Hepatocyte (in vitro differentiated cells): ENCODE measurements around the gene IL1RAPL1. TPM values are rescaled to one million over a fixed set of nuclear protein-coding genes. Genes with fewer than 3 reads are reported as not detected.

Experiments
- DNase-seq: peaks from one replicate; pipeline ENCODE4 v3.0.0-alpha.2; 2016; ENCODE audit warnings: low spot score
- H2AFZ ChIP-seq: fragments of 200-600 bp; sonication (generic); 2 replicates; pipeline ENCODE4 v1.6.0; 2016; ENCODE audit warnings: antibody characterized with exemption, mild to moderate bottlenecking
- H3K27ac ChIP-seq: fragments of 200-600 bp; sonication (generic); 2 replicates; pipeline ENCODE4 v1.5.1; 2016; ENCODE audit warnings: mild to moderate bottlenecking
- H3K27me3 ChIP-seq: fragments of 200-600 bp; sonication (generic); 2 replicates; pipeline ENCODE4 v1.6.1; 2016
- H3K36me3 ChIP-seq: fragments of 200-600 bp; sonication (generic); replicated peaks from 2 replicates; pipeline ENCODE4 v1.5.1; 2016; ENCODE audit warnings: low read depth; ENCODE audit not compliant: insufficient read depth
- H3K4me1 ChIP-seq: fragments of 200-600 bp; sonication (generic); 2 replicates; pipeline ENCODE4 v1.5.1; 2016; ENCODE audit warnings: mild to moderate bottlenecking, moderate library complexity; ENCODE audit not compliant: insufficient read depth
- H3K4me2 ChIP-seq: fragments of 200-600 bp; sonication (generic); 2 replicates; pipeline ENCODE4 v1.6.0; 2016
- H3K4me3 ChIP-seq: fragments of 200-600 bp; sonication (generic); 2 replicates; pipeline ENCODE4 v1.5.1; 2016; ENCODE audit warnings: mild to moderate bottlenecking
- H3K79me2 ChIP-seq: fragments of 200-600 bp; sonication (generic); 2 replicates; pipeline ENCODE4 v1.6.0; 2017; ENCODE audit warnings: mild to moderate bottlenecking
- H3K9me2 ChIP-seq: fragments of 200-600 bp; sonication (generic); replicated peaks from 2 replicates; pipeline ENCODE4 v1.6.0; 2017; ENCODE audit warnings: mild to moderate bottlenecking; ENCODE audit not compliant: insufficient read depth
- H3K9me3 ChIP-seq: fragments of 200-600 bp; sonication (generic); 2 replicates; pipeline ENCODE4 v1.5.1; 2016; ENCODE audit warnings: low read depth, mild to moderate bottlenecking
- H4K20me1 ChIP-seq: fragments of 200-600 bp; sonication (generic); 2 replicates; pipeline ENCODE4 v1.6.0; 2016; ENCODE audit warnings: mild to moderate bottlenecking; ENCODE audit not compliant: insufficient read depth, poor library complexity, severe bottlenecking
- EZH2 ChIP-seq: fragments of 200-600 bp; sonication (generic); IDR thresholded peaks from 2 replicates; pipeline ENCODE4 v1.6.1; 2016; ENCODE audit warnings: antibody characterized with exemption, mild to moderate bottlenecking, borderline replicate concordance
- EZH2phosphoT487 ChIP-seq: fragments of 200-600 bp; sonication (generic); IDR thresholded peaks from one replicate; pipeline ENCODE4 v1.6.1; 2018; ENCODE audit warnings: antibody characterized with exemption, mild to moderate bottlenecking, low read depth, moderate library complexity; ENCODE audit not compliant: unreplicated experiment, severe bottlenecking
- WGBS: methylation state at CpG from one replicate; pipeline ENCODE4 v1.1.6; 2016; ENCODE audit warnings: low lambda C conversion rate; ENCODE audit errors: missing lambda C conversion rate; 5-methylcytosine and 5-hydroxymethylcytosine counted together
- polyA plus RNA-seq: library from polyadenylated mRNA; unstranded; fragments of >200 nt; fragmentation: Nextera tagmentation; extraction: Ambion mirVana; gene quantifications from 2 replicates; pipeline ENCODE4 v1.2.1, GENCODE V29; 2016
- total RNA-seq: library from RNA; depleted of rRNA; stranded (reverse); fragments of >200 nt; gene quantifications from 2 replicates; pipeline ENCODE4 v1.2.3, GENCODE V29; 2014
- TF ChIP-seq, protein P1 (sequence below): fragments of 200-600 bp; sonication (generic); IDR thresholded peaks from 2 replicates; pipeline ENCODE4 v1.5.1; 2016; ENCODE audit warnings: antibody characterized with exemption, mild to moderate bottlenecking; ENCODE audit not compliant: poor library complexity

The IL1RAPL1 gene
- total and polyA plus RNA-seq, 2 experiments from 2014 or later = 0.89 to 2.7 TPM

DNA sequence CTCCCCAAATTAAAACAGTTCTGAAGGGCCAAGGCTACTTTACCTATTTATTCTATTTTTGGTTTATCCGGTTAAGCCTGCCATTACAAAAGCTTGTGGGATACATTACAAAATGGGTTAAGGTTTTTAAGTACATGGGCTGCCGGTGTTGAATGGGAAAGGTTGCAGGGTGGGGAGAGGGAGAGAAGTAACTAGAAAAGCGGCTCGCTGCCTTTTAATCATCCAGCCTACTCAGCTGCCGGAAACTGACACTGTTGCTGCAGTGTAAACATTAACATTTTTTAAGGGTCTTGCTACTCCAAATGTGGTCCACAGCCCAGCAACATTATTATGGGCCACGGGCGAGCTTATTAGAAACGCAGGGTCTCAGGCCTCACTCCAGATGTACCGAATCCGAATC, 1.5 kb upstream of the IL1RAPL1 start:
- no peak overlapping the region for H3K27ac ChIP-seq
- no peaks in the 10 kb centered on the region for H3K27me3 ChIP-seq
- H2AFZ ChIP-seq = peak overlapping the region; percentile 50
- no peaks in the 10 kb centered on the region for H3K79me2 ChIP-seq
- no peaks in the 10 kb centered on the region for H3K4me1 ChIP-seq
- no peaks in the 10 kb centered on the region for H3K36me3 ChIP-seq
- H3K4me2 ChIP-seq = peak overlapping the region; percentile 81
- no peaks in the 10 kb centered on the region for H4K20me1 ChIP-seq
- 29% methylated on average over 10 of the region's 10 CpGs for WGBS
- TF ChIP-seq EZH2 = no peak
- TF ChIP-seq EZH2phosphoT487 = no peak
- TF ChIP-seq, protein P1, sequence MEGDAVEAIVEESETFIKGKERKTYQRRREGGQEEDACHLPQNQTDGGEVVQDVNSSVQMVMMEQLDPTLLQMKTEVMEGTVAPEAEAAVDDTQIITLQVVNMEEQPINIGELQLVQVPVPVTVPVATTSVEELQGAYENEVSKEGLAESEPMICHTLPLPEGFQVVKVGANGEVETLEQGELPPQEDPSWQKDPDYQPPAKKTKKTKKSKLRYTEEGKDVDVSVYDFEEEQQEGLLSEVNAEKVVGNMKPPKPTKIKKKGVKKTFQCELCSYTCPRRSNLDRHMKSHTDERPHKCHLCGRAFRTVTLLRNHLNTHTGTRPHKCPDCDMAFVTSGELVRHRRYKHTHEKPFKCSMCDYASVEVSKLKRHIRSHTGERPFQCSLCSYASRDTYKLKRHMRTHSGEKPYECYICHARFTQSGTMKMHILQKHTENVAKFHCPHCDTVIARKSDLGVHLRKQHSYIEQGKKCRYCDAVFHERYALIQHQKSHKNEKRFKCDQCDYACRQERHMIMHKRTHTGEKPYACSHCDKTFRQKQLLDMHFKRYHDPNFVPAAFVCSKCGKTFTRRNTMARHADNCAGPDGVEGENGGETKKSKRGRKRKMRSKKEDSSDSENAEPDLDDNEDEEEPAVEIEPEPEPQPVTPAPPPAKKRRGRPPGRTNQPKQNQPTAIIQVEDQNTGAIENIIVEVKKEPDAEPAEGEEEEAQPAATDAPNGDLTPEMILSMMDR = no peak
- no peak for DNase-seq
- peak overlapping the region; percentile 44 for H3K4me3 ChIP-seq
- H3K9me2 ChIP-seq = no peaks in the 10 kb centered on the region
- H3K9me3 ChIP-seq = no peaks in the 10 kb centered on the region

DNA sequence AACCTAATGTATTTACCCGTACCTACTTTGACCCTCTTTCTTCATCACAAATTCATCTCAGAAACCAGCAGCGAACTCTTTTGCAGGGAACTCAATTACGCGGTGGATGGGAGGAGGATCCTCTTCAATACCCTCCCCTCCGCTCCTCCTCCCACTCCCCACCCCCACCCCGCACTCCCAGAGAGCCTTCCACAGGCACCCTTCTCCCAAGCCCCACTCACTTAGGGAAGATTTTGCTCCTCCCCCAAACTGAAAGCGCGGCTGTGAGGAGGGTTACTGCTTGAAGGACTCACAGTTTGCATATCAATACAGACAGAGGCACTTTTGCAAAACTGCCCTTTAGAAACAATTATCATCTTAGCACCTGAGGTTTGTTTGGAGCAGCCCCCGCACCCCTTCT, 960 bp upstream of the IL1RAPL1 start:
- no peak overlapping the region for H3K27ac ChIP-seq
- H2AFZ ChIP-seq = peak overlapping the region; percentile 50
- no peaks in the 10 kb centered on the region for H3K27me3 ChIP-seq
- H3K9me3 ChIP-seq = no peaks in the 10 kb centered on the region
- no peaks in the 10 kb centered on the region for H3K79me2 ChIP-seq
- peak overlapping the region; percentile 44 for H3K4me3 ChIP-seq
- H3K4me1 ChIP-seq = no peaks in the 10 kb centered on the region
- H4K20me1 ChIP-seq = no peaks in the 10 kb centered on the region
- H3K4me2 ChIP-seq = peak overlapping the region; percentile 81
- H3K9me2 ChIP-seq = no peaks in the 10 kb centered on the region
- TF ChIP-seq, protein P1 = no peak
- TF ChIP-seq EZH2phosphoT487 = no peak
- TF ChIP-seq EZH2 = no peak
- peak; percentile 32 for DNase-seq
- no peaks in the 10 kb centered on the region for H3K36me3 ChIP-seq
- 37% methylated on average over 5 of the region's 9 CpGs for WGBS

DNA sequence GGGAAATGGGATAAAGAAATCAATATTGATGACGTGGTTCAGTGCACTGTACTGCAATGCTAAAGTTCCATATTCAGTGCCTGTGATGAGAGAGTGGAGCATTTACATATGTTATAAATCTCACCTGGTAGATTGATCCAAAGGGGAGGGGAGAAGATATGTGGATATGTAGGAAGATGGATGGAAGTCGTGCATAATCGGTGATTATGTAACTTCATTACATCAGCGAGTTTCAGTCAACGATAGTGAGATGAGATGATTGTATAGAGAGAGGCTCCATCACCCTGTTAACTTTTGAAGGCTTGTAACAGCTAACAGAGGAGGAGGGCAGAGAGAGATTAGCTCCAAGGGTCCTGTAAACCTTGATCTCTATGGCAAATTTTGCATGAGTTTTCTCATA, 1.8 kb downstream of the IL1RAPL1 start:
- H3K4me3 ChIP-seq = peak overlapping the region; percentile 46

More for the DNA sequence above, 1.8 kb downstream of the IL1RAPL1 start:
- DNase-seq = no peak
- Histone ChIP-seq H3K79me2 (no peaks in the 10 kb centered on the region), H3K9me3 (no peaks in the 10 kb centered on the region), H4K20me1 (no peaks in the 10 kb centered on the region), H2AFZ (no peak overlapping the region), H3K27me3 (no peaks in the 10 kb centered on the region), H3K27ac (no peak overlapping the region), H3K9me2 (no peaks in the 10 kb centered on the region), H3K4me1 (no peaks in the 10 kb centered on the region), H3K36me3 (no peaks in the 10 kb centered on the region), H3K4me2 (peak overlapping the region; percentile 81)
- TF ChIP-seq EZH2phosphoT487 (no peak), EZH2 (no peak)
- TF ChIP-seq, protein P1 = no peak
- WGBS = 54% methylated on average over 5 of the region's 5 CpGs
